Activated B cell treated with CpG ODN at 0.5 μM for 24 hours (primary cell): ENCODE results near the gene MYO16. TPM values are rescaled to one million over a fixed set of nuclear protein-coding genes. Genes with fewer than 3 reads are reported as not detected.

Experiments used
- ATAC-seq: fragments of 200-7000 bp; cut with Tn5 transposase; one replicate; pipeline ENCODE4 v1.10.0; 2021; ENCODE audit warnings: low read depth, mild to moderate bottlenecking, moderate library complexity
- CTCF ChIA-PET: fragments of 350-600 bp; sonication (Branson Sonifier 250); formaldehyde crosslinking; loops from one replicate; lab custom pipeline; 2021; ENCODE audit warnings: antibody characterized with exemption; lab: Charles Lee
- POLR2A ChIA-PET: fragments of 350-600 bp; sonication (Branson Sonifier 250); formaldehyde crosslinking; loops from one replicate; lab custom pipeline; 2021; ENCODE audit warnings: antibody characterized with exemption; lab: Charles Lee
- DNase-seq: peaks from one replicate; pipeline ENCODE4 v3.0.0; 2022
- H3K27ac Mint-ChIP-seq: one replicate; pipeline ENCODE4 v1.8.0; 2020; ENCODE audit warnings: mixed read lengths
- H3K27me3 Mint-ChIP-seq: one replicate; pipeline ENCODE4 v1.8.0; 2021; ENCODE audit warnings: mixed read lengths
- H3K36me3 Mint-ChIP-seq: one replicate; pipeline ENCODE4 v1.8.0; 2021; ENCODE audit warnings: low read depth, mixed read lengths
- H3K4me1 Mint-ChIP-seq: one replicate; pipeline ENCODE4 v1.8.0; 2021; ENCODE audit warnings: mixed read lengths
- H3K4me3 Mint-ChIP-seq: one replicate; pipeline ENCODE4 v1.8.0; 2020; ENCODE audit warnings: mild to moderate bottlenecking, mixed read lengths
- H3K9me3 Mint-ChIP-seq: one replicate; pipeline ENCODE4 v1.8.0; 2020; ENCODE audit warnings: mixed read lengths
- CTCF ChIP-seq: fragments of 200-600 bp; IDR thresholded peaks from one replicate; pipeline ENCODE4 v1.8.0; 2022; ENCODE audit warnings: antibody characterized with exemption, mild to moderate bottlenecking
- intact Hi-C: fragments of 100-400 bp; cut with micrococcal nuclease; formaldehyde crosslinking; loops from one replicate; pipeline ENCODE4 v1.15.1; 2024
- total RNA-seq: library from RNA; stranded (reverse); gene quantifications from 2 replicates; pipeline ENCODE4 v1.2.3, GENCODE V29; 2022

MYO16 gene
- total RNA-seq, 1 donor from 2014 or later: not detected

GRCh38 chr13:109154546-109154945 lies 525.1 kb downstream of the MYO16 start:
- Mint-ChIP-seq H3K27ac (no peak overlapping the region), H3K4me3 (no peak overlapping the region), H3K36me3 (no peaks in the 10 kb centered on the region), H3K27me3 (peaks cover 22% of the 10 kb centered on the region), H3K9me3 (no peaks in the 10 kb centered on the region), H3K4me1 (peaks cover 2% of the 10 kb centered on the region)
- intact Hi-C loops: no loop called here
- DNase-seq (no peak), ATAC-seq (no peak)
- CTCF ChIA-PET: no interaction called here
- TF ChIP-seq CTCF: no peak
- POLR2A ChIA-PET: no interaction called here

DNA sequence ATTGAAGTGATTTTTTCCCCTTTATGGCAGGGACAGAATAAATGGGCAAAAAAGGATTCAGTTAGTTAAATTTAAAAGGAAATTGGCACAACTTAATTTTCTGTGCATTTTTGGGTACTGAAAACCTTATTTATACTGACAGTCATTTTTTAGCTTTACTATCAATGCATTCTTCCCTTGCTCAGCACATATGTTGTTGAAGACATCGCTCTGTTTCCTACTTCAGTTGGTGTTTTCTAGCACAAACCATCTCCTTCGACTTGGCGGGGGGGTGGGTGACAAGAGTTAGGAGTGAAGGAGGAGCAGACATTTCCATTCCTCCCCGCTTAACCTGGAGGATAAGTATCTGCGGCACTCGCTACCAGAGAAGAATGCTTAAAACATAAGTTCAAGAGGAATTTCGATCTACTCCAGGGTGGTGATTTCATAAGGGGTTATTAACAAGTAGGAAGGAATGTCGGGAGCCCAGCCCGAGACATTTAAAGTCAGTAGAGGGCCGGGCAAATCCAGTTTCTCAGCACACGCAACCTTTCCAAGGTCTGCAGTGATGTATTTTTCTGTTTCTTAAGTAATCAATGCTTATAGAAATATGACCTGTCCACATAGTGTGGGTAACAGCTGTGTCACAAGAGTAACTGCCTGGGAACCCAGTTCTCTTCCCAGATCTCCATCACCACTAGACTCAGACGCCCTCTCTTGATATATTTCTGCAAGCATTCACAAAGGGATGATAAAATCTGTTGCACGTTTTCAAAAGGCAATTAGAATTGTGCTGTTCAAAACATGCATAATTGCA lies 525.8 kb downstream of the MYO16 start:
- Mint-ChIP-seq H3K27me3 (peaks cover 22% of the 10 kb centered on the region), H3K27ac (no peak overlapping the region), H3K9me3 (no peaks in the 10 kb centered on the region), H3K4me3 (no peak overlapping the region), H3K4me1 (peaks cover 8% of the 10 kb centered on the region), H3K36me3 (no peaks in the 10 kb centered on the region)
- intact Hi-C loops: no loop called here
- no peak for DNase-seq
- CTCF ChIA-PET: interaction anchor here (1.1 kb wide), 1 partner anchor 9 kb away, joined by 3 read pairs; no protein-coding TSS in a partner anchor
- no peak for TF ChIP-seq CTCF
- ATAC-seq: no peak
- POLR2A ChIA-PET: no interaction called here

DNA sequence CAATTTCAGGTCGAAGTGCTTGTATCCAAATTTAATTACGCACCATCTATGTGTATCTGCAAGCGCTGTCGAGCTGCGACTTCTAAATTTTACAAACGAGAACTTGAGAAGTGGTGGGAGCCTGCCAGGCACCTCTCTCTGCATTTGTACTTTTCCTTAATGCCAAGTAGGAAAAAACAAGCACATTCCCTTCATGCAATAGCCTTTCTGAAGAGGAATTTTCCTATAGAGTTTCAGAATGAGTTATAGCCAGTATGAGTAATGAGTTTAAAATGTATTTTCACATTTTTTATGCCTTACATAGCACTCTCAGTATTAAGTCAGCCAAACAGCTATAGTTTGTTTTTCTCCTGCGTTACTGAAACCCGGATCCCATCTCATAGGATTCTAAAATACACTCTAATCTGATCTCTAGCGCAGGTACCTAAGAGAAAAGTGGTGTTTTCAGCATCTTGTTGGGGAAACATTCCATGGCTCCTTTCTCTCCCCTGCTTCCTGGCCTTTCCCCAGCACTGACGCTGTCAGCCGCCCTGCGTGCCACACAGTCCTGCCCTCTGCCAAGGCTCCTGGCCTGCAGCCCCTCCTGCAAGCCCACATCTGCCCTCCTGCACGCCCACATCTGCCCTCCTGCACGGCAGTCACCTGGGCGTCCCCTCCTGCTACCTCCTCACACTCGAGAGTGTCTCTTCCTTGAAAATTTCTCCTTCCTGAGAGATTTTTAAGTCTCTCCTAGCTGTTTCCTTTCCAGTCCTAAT lies 526.9 kb downstream of the MYO16 start:
- no peak overlapping the region for H3K4me3 Mint-ChIP-seq
- POLR2A ChIA-PET: no interaction called here
- peaks cover 20% of the 10 kb centered on the region for H3K4me1 Mint-ChIP-seq
- intact Hi-C loops: no loop called here
- H3K27ac Mint-ChIP-seq: no peak overlapping the region
- H3K27me3 Mint-ChIP-seq: peaks cover 27% of the 10 kb centered on the region
- ATAC-seq (no peak), DNase-seq (no peak)
- CTCF ChIA-PET: interaction anchor here (1.1 kb wide), 1 partner anchor 10 kb away, joined by 3 read pairs; no protein-coding TSS in a partner anchor
- H3K9me3 Mint-ChIP-seq: no peaks in the 10 kb centered on the region
- TF ChIP-seq CTCF: no peak
- H3K36me3 Mint-ChIP-seq: no peaks in the 10 kb centered on the region

DNA sequence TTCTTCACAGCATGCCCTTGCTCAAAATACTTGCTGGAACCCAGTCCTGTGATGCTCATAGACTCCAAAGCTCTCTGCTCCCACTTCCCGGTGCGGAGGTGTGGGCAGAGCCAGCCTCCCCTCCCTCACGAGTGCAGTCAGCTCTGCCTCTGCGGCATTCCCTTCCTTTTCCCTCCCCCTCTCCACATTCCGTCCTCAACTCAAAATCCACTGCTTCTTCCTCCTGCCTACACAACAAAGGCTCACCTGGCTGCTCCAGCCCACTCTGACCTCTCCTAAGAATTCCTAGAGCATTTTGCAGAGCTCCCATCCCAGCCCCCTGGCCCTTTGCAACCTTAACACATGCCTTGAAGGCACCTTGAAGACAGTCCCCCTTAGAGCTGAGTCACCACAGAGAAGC lies 527.9 kb downstream of the MYO16 start:
- no peaks in the 10 kb centered on the region for H3K9me3 Mint-ChIP-seq
- no peak for DNase-seq
- ATAC-seq: no peak
- no peak for TF ChIP-seq CTCF
- intact Hi-C loops: no loop called here
- H3K27me3 Mint-ChIP-seq: peaks cover 27% of the 10 kb centered on the region
- peaks cover 27% of the 10 kb centered on the region for H3K4me1 Mint-ChIP-seq
- H3K4me3 Mint-ChIP-seq: no peak overlapping the region
- no peak overlapping the region for H3K27ac Mint-ChIP-seq
- H3K36me3 Mint-ChIP-seq: no peaks in the 10 kb centered on the region
- ChIA-PET POLR2A (no interaction called here), CTCF (no interaction called here)

GRCh38 chr13:109158383-109158782 lies 529.0 kb downstream of the MYO16 start:
- ChIA-PET CTCF (no interaction called here), POLR2A (no interaction called here)
- no peak overlapping the region for H3K4me3 Mint-ChIP-seq
- TF ChIP-seq CTCF: no peak
- no peaks in the 10 kb centered on the region for H3K9me3 Mint-ChIP-seq
- no peak overlapping the region for H3K27ac Mint-ChIP-seq
- intact Hi-C loops: no loop called here
- H3K27me3 Mint-ChIP-seq: peaks cover 27% of the 10 kb centered on the region
- no peak for ATAC-seq
- peaks cover 37% of the 10 kb centered on the region for H3K4me1 Mint-ChIP-seq
- no peak for DNase-seq
- no peaks in the 10 kb centered on the region for H3K36me3 Mint-ChIP-seq
